Measurements from ENCODE around the gene NAA80. TPM values are rescaled to one million over a fixed set of nuclear protein-coding genes. Genes with fewer than 3 reads are reported as not detected.

Gene NAA80
- total and polyA plus RNA-seq, 10 of the 15 experiments (the other 5 are each of a cell fraction or from before 2014, with no cell fraction given) = 0.48 to 12.7 (median 6.7) TPM

DNA sequence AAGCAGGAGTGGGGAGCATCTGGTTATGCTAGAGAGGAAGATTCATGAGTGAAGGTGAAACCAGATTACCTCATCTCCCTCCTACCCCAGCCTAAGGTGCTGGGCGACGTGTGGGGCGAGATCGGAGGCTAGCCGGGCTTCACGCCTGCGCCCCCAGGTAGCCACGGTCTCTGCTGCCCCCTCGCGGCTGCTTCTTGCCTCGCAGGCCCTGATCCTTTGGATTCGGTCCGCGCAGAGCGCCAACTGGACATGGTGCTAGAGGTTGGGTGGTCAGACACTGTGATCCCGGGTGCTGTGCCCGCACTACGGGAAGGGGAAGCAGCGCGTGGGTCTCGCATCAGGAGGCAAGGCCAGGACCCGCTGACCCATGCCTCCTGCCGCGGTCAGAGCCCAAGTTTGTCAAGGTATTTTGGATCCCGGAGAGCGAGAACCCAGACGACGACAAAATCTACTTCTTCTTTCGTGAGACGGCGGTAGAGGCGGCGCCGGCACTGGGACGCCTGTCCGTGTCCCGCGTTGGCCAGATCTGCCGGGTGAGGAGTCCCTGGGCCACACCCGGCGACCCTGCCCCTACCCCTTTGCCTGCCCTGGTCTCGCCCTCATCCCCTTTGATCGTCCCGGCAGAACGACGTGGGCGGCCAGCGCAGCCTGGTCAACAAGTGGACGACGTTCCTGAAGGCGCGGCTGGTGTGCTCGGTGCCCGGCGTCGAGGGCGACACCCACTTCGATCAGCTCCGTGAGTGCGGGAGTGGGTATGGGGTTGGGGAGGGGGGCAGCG, 26.1 kb downstream of the NAA80 start (continued):
- TF ChIP-seq, protein P1, sequence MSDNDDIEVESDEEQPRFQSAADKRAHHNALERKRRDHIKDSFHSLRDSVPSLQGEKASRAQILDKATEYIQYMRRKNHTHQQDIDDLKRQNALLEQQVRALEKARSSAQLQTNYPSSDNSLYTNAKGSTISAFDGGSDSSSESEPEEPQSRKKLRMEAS (IDR thresholded peaks at IDR 0.05; ENCODE audit: low read depth, low read length) = no peak
- TF ChIP-seq NFXL1 (IDR thresholded peaks at IDR 0.05; ENCODE audit: borderline replicate concordance) = no peak
- peak; percentile 97 for TF ChIP-seq ATF7 (IDR thresholded peaks at IDR 0.05; ENCODE audit: low read depth)
- no peak for TF ChIP-seq STAT3 (IDR thresholded peaks at IDR 0.05; ENCODE audit: low read depth, low read length)
- TF ChIP-seq, protein P2, sequence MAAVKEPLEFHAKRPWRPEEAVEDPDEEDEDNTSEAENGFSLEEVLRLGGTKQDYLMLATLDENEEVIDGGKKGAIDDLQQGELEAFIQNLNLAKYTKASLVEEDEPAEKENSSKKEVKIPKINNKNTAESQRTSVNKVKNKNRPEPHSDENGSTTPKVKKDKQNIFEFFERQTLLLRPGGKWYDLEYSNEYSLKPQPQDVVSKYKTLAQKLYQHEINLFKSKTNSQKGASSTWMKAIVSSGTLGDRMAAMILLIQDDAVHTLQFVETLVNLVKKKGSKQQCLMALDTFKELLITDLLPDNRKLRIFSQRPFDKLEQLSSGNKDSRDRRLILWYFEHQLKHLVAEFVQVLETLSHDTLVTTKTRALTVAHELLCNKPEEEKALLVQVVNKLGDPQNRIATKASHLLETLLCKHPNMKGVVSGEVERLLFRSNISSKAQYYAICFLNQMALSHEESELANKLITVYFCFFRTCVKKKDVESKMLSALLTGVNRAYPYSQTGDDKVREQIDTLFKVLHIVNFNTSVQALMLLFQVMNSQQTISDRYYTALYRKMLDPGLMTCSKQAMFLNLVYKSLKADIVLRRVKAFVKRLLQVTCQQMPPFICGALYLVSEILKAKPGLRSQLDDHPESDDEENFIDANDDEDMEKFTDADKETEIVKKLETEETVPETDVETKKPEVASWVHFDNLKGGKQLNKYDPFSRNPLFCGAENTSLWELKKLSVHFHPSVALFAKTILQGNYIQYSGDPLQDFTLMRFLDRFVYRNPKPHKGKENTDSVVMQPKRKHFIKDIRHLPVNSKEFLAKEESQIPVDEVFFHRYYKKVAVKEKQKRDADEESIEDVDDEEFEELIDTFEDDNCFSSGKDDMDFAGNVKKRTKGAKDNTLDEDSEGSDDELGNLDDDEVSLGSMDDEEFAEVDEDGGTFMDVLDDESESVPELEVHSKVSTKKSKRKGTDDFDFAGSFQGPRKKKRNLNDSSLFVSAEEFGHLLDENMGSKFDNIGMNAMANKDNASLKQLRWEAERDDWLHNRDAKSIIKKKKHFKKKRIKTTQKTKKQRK (IDR thresholded peaks at IDR 0.05; ENCODE audit: low read depth, low read length) = no peak
- TF ChIP-seq EGR1 (IDR thresholded peaks at IDR 0.05; ENCODE audit: borderline replicate concordance in 1 of 2, low read depth in 2 of 2, low read length in 2 of 2) = 0 out of 3 replicates have a peak, but pooled peaks of 1 of the 2 experiments have one; percentile 28
- no peak for TF ChIP-seq ESRRA (IDR thresholded peaks at IDR 0.05; ENCODE audit: low read length)
- TF ChIP-seq ETV6 (conservative IDR thresholded peaks at IDR 0.05 in 1 of 2, IDR thresholded peaks at IDR 0.05 in 1 of 2; ENCODE audit: borderline replicate concordance in 1 of 2, low read depth in 1 of 2) = no peak
- peak; percentile 69; the same call in 1 of the 2 replicates for TF ChIP-seq STAT1 (conservative IDR thresholded peaks at IDR 0.05)
- no peak for TF ChIP-seq NFYA (IDR thresholded peaks at IDR 0.05; ENCODE audit: borderline replicate concordance, low read depth, low read length)
- TF ChIP-seq, protein P3, sequence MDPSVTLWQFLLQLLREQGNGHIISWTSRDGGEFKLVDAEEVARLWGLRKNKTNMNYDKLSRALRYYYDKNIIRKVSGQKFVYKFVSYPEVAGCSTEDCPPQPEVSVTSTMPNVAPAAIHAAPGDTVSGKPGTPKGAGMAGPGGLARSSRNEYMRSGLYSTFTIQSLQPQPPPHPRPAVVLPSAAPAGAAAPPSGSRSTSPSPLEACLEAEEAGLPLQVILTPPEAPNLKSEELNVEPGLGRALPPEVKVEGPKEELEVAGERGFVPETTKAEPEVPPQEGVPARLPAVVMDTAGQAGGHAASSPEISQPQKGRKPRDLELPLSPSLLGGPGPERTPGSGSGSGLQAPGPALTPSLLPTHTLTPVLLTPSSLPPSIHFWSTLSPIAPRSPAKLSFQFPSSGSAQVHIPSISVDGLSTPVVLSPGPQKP (IDR thresholded peaks at IDR 0.05; ENCODE audit: low read depth, low read length) = no peak
- TF ChIP-seq, protein P4, sequence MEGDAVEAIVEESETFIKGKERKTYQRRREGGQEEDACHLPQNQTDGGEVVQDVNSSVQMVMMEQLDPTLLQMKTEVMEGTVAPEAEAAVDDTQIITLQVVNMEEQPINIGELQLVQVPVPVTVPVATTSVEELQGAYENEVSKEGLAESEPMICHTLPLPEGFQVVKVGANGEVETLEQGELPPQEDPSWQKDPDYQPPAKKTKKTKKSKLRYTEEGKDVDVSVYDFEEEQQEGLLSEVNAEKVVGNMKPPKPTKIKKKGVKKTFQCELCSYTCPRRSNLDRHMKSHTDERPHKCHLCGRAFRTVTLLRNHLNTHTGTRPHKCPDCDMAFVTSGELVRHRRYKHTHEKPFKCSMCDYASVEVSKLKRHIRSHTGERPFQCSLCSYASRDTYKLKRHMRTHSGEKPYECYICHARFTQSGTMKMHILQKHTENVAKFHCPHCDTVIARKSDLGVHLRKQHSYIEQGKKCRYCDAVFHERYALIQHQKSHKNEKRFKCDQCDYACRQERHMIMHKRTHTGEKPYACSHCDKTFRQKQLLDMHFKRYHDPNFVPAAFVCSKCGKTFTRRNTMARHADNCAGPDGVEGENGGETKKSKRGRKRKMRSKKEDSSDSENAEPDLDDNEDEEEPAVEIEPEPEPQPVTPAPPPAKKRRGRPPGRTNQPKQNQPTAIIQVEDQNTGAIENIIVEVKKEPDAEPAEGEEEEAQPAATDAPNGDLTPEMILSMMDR (IDR thresholded peaks at IDR 0.05 in 2 of 3, conservative IDR thresholded peaks at IDR 0.05 in 1 of 3; ENCODE audit: control insufficient read depth in 2 of 3, extremely low read depth in 1 of 3, insufficient read depth in 1 of 3, low read depth in 3 of 3, low read length in 3 of 3) = peak; percentile 98 to 99 (median 98); a peak in 5 of 6 replicates
- TF ChIP-seq EP300 (IDR thresholded peaks at IDR 0.05; ENCODE audit: borderline replicate concordance in 1 of 2, control insufficient read depth in 1 of 2, low read depth in 2 of 2, low read length in 2 of 2) = no peak
- TF ChIP-seq, protein P5, sequence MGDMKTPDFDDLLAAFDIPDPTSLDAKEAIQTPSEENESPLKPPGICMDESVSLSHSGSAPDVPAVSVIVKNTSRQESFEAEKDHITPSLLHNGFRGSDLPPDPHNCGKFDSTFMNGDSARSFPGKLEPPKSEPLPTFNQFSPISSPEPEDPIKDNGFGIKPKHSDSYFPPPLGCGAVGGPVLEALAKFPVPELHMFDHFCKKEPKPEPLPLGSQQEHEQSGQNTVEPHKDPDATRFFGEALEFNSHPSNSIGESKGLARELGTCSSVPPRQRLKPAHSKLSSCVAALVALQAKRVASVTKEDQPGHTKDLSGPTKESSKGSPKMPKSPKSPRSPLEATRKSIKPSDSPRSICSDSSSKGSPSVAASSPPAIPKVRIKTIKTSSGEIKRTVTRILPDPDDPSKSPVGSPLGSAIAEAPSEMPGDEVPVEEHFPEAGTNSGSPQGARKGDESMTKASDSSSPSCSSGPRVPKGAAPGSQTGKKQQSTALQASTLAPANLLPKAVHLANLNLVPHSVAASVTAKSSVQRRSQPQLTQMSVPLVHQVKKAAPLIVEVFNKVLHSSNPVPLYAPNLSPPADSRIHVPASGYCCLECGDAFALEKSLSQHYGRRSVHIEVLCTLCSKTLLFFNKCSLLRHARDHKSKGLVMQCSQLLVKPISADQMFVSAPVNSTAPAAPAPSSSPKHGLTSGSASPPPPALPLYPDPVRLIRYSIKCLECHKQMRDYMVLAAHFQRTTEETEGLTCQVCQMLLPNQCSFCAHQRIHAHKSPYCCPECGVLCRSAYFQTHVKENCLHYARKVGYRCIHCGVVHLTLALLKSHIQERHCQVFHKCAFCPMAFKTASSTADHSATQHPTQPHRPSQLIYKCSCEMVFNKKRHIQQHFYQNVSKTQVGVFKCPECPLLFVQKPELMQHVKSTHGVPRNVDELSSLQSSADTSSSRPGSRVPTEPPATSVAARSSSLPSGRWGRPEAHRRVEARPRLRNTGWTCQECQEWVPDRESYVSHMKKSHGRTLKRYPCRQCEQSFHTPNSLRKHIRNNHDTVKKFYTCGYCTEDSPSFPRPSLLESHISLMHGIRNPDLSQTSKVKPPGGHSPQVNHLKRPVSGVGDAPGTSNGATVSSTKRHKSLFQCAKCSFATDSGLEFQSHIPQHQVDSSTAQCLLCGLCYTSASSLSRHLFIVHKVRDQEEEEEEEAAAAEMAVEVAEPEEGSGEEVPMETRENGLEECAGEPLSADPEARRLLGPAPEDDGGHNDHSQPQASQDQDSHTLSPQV (IDR thresholded peaks at IDR 0.05) = no peak
- no peak for TF ChIP-seq FOXK2 (IDR thresholded peaks at IDR 0.05)
- no peak for TF ChIP-seq SIN3A (IDR thresholded peaks at IDR 0.05; ENCODE audit: low read depth, low read length)
- peak; percentile 70 for TF ChIP-seq JUNB (IDR thresholded peaks at IDR 0.05)

All from GM12878 (cell line).